GM23248 (cell line): ENCODE data around the gene GAA. TPM values are rescaled to one million over a fixed set of nuclear protein-coding genes. Genes with fewer than 3 reads are reported as not detected.

ENCODE experiments used
- DNase-seq: peaks from one replicate; pipeline ENCODE4 v3.0.0-alpha.2; 2015
- H2AFZ ChIP-seq: fragments of 200-600 bp; sonication (generic); 2 replicates; pipeline ENCODE4 v1.6.1; 2016; ENCODE audit warnings: antibody characterized with exemption
- H3F3A ChIP-seq: fragments of 200-600 bp; sonication (generic); 2 replicates; pipeline ENCODE4 v1.6.1; 2016; ENCODE audit warnings: mild to moderate bottlenecking, antibody characterized with exemption, mixed run types; ENCODE audit not compliant: insufficient read depth
- H3K27ac ChIP-seq: fragments of 200-600 bp; sonication (generic); 2 replicates; pipeline ENCODE4 v1.5.1; 2016; ENCODE audit warnings: mild to moderate bottlenecking
- H3K27me3 ChIP-seq: fragments of 200-600 bp; sonication (generic); replicated peaks from 2 replicates; pipeline ENCODE4 v1.6.1; 2016; ENCODE audit warnings: mild to moderate bottlenecking; ENCODE audit not compliant: insufficient read depth
- H3K36me3 ChIP-seq: fragments of 200-600 bp; sonication (generic); 2 replicates; pipeline ENCODE4 v1.6.1; 2016; ENCODE audit warnings: low read depth, mild to moderate bottlenecking
- H3K4me1 ChIP-seq: fragments of 200-600 bp; sonication (generic); 2 replicates; pipeline ENCODE4 v1.6.1; 2016; ENCODE audit warnings: mild to moderate bottlenecking; ENCODE audit not compliant: insufficient read depth
- H3K4me2 ChIP-seq: fragments of 200-600 bp; sonication (generic); one replicate; pipeline ENCODE4 v1.6.1; 2016; ENCODE audit warnings: mild to moderate bottlenecking; ENCODE audit not compliant: unreplicated experiment
- H3K4me3 ChIP-seq: fragments of 200-600 bp; sonication (generic); 2 replicates; pipeline ENCODE4 v1.5.1; 2016; ENCODE audit warnings: mild to moderate bottlenecking
- H3K79me2 ChIP-seq: fragments of 200-600 bp; sonication (generic); 2 replicates; pipeline ENCODE4 v1.6.1; 2016; ENCODE audit warnings: mild to moderate bottlenecking; ENCODE audit not compliant: insufficient read depth
- H3K9ac ChIP-seq: fragments of 200-600 bp; sonication (generic); 2 replicates; pipeline ENCODE4 v1.6.1; 2016; ENCODE audit warnings: mild to moderate bottlenecking
- H3K9me2 ChIP-seq: fragments of 200-600 bp; sonication (generic); 2 replicates; pipeline ENCODE4 v1.6.1; 2016; ENCODE audit warnings: mixed run types, mild to moderate bottlenecking, moderate library complexity; ENCODE audit not compliant: insufficient read depth
- H3K9me3 ChIP-seq: fragments of 200-600 bp; sonication (generic); one replicate; pipeline ENCODE4 v1.6.1; 2017; ENCODE audit warnings: low read depth
- H4K20me1 ChIP-seq: fragments of 200-600 bp; sonication (generic); 2 replicates; pipeline ENCODE4 v1.6.0; 2016; ENCODE audit not compliant: insufficient read depth
- EZH2 ChIP-seq: fragments of 200-600 bp; sonication (generic); IDR thresholded peaks from 2 replicates; pipeline ENCODE4 v1.6.1; 2018; ENCODE audit warnings: antibody characterized with exemption, mild to moderate bottlenecking; ENCODE audit not compliant: insufficient read depth, poor library complexity, severe bottlenecking
- EZH2phosphoT487 ChIP-seq: fragments of 200-600 bp; sonication (generic); IDR thresholded peaks from 2 replicates; pipeline ENCODE4 v1.6.1; 2018; ENCODE audit warnings: antibody characterized with exemption, moderate library complexity, mild to moderate bottlenecking, low read depth; ENCODE audit not compliant: insufficient read depth
- WGBS, 2 experiments: methylation state at CpG; one replicate each; pipeline ENCODE4 v1.1.6; 2015 to 2017; ENCODE audit warnings: low lambda C conversion rate in 2 of 2, low coverage in 1 of 2; ENCODE audit errors: missing lambda C conversion rate in 2 of 2; 5-methylcytosine and 5-hydroxymethylcytosine counted together
- in situ Hi-C: fragments of 300-500 bp; cut with MboI; formaldehyde crosslinking; loops from 2 replicates; pipeline ENCODE4 v1.15.0; 2020
- polyA plus RNA-seq: library from polyadenylated mRNA; unstranded; fragments of >200 nt; fragmentation: Nextera tagmentation; extraction: Ambion mirVana; gene quantifications from 2 replicates; pipeline ENCODE4 v1.2.1, GENCODE V29; 2016
- total RNA-seq: library from RNA; depleted of rRNA; stranded (reverse); fragments of >200 nt; shearing (Covaris generic); gene quantifications from 2 replicates; pipeline ENCODE4 v1.2.3, GENCODE V29; 2014

Gene GAA
- total and polyA plus RNA-seq, 2 experiments from 2014 or later = 80.2 to 127 TPM

DNA sequence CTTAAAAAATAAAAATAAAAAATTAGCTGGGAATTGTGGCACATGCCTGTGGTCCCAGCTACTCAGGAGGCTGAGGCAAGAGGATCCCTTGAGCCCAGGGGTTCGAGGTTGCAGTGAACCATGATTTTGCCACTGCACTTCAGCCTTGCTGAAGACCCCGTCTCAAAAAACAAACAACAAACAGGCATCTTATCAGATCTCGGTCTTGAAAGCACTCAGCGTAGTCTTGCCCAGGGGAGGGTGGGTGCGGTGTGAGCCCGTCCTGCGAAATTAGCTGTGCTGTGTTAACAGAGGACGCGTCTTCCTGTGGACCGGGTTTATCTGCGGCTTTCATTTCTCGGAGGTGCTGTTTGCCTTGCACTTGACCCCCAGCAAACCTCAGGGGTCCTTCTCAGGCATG is 5.4 kb downstream of the GAA start:
- H3K27ac ChIP-seq = no peak overlapping the region
- in situ Hi-C loops = no loop called here
- H3K4me3 ChIP-seq = no peak overlapping the region
- no peak for TF ChIP-seq EZH2
- TF ChIP-seq EZH2phosphoT487 = no peak
- no peak overlapping the region for H3K9ac ChIP-seq
- no peaks in the 10 kb centered on the region for H3K27me3 ChIP-seq
- H3K9me3 ChIP-seq = no peaks in the 10 kb centered on the region
- H3K36me3 ChIP-seq = no peaks in the 10 kb centered on the region
- no peaks in the 10 kb centered on the region for H3K79me2 ChIP-seq
- no peaks in the 10 kb centered on the region for H3K4me1 ChIP-seq
- DNase-seq = no peak
- H4K20me1 ChIP-seq = no peaks in the 10 kb centered on the region
- WGBS, 2 experiments = 90 to 92% methylated on average over 12 of the region's 12 CpGs
- no peak overlapping the region for H3K4me2 ChIP-seq
- H3K9me2 ChIP-seq = no peaks in the 10 kb centered on the region
- no peaks in the 10 kb centered on the region for H3F3A ChIP-seq
- no peak overlapping the region for H2AFZ ChIP-seq

DNA sequence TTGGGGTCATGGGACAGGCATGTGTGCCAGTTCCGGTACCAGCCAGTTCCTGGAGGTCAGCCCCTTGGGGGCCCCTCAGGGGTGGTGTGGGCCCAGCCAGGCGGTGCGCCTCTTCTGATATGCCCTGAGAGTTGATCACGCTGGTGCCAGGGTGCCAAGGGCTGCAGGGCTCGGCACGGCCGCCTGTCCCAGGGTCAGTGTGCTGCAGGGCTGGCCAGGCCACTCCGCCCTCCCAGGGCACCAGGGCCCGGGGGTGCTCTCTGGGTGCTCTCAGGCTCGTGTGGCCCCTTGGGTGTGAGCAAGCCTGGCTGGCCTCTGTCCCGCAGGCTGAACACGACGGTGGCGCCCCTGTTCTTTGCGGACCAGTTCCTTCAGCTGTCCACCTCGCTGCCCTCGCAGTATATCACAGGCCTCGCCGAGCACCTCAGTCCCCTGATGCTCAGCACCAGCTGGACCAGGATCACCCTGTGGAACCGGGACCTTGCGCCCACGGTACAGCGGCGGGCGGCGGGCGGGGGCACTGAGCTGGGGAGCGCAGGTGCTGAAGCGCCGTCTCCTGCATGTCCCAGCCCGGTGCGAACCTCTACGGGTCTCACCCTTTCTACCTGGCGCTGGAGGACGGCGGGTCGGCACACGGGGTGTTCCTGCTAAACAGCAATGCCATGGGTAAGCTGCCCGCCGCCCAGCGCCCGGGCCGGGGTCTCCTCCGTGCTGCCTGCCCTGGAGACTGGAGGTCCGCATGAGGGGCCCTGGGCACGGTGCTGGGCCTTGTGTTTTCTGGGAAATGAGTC is 6.0 kb downstream of the GAA start:
- Histone ChIP-seq H3K4me3 (no peak overlapping the region), H3K79me2 (no peaks in the 10 kb centered on the region)
- DNase-seq = no peak

DNA sequence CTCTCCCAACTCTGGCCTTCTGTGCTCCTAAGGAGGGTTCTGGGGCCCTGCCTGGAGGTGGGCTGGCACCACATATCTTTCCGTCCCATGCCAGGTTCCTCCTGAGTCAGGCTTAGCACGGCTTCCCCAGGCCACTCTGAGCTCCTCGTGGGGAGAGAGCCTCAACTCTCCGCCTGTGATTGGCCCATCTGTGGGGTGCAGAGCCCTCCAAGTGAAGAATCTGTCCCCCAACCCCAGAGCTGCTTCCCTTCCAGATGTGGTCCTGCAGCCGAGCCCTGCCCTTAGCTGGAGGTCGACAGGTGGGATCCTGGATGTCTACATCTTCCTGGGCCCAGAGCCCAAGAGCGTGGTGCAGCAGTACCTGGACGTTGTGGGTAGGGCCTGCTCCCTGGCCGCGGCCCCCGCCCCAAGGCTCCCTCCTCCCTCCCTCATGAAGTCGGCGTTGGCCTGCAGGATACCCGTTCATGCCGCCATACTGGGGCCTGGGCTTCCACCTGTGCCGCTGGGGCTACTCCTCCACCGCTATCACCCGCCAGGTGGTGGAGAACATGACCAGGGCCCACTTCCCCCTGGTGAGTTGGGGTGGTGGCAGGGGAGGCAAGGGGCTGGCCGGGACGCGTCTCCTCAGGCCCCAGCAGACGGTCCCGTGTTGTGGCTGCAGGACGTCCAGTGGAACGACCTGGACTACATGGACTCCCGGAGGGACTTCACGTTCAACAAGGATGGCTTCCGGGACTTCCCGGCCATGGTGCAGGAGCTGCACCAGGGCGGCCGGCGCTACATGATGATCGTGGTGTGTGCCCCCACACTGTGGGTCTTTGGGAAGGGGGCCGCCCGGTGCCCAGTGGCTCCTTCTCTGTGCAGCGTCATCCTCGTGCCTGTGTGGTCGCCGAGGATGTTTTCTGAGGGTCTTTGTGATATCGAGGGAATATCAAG is 6.9 kb downstream of the GAA start:
- no peak overlapping the region for H3K27ac ChIP-seq
- H3K4me3 ChIP-seq = no peak overlapping the region
- no peak for DNase-seq
- 93 to 94% methylated on average over 34 to 40 of the region's 40 CpGs for WGBS, 2 experiments
- no peaks in the 10 kb centered on the region for H3K79me2 ChIP-seq
- no peaks in the 10 kb centered on the region for H3K9me3 ChIP-seq
- no peaks in the 10 kb centered on the region for H4K20me1 ChIP-seq
- H3K27me3 ChIP-seq = no peaks in the 10 kb centered on the region
- H2AFZ ChIP-seq = no peak overlapping the region
- H3K36me3 ChIP-seq = no peaks in the 10 kb centered on the region
- H3K9me2 ChIP-seq = no peaks in the 10 kb centered on the region
- no peak overlapping the region for H3K9ac ChIP-seq
- in situ Hi-C loops = no loop called here
- H3F3A ChIP-seq = no peaks in the 10 kb centered on the region
- no peaks in the 10 kb centered on the region for H3K4me1 ChIP-seq
- H3K4me2 ChIP-seq = no peak overlapping the region
- TF ChIP-seq EZH2phosphoT487 (no peak), EZH2 (no peak)

More for the DNA sequence above, 6.0 kb downstream of the GAA start:
- H3K4me2 ChIP-seq = no peak overlapping the region
- in situ Hi-C loops = no loop called here
- TF ChIP-seq EZH2phosphoT487 (no peak), EZH2 (no peak)
- H3K9ac ChIP-seq = no peak overlapping the region
- no peaks in the 10 kb centered on the region for H3F3A ChIP-seq
- no peaks in the 10 kb centered on the region for H3K9me2 ChIP-seq
- no peaks in the 10 kb centered on the region for H3K9me3 ChIP-seq
- no peak overlapping the region for H3K27ac ChIP-seq
- no peaks in the 10 kb centered on the region for H3K27me3 ChIP-seq
- no peaks in the 10 kb centered on the region for H3K36me3 ChIP-seq
- H3K4me1 ChIP-seq = no peaks in the 10 kb centered on the region
- H2AFZ ChIP-seq = no peak overlapping the region
- H4K20me1 ChIP-seq = no peaks in the 10 kb centered on the region
- WGBS, 2 experiments = 88 to 94% methylated on average over 46 of the region's 46 CpGs

DNA sequence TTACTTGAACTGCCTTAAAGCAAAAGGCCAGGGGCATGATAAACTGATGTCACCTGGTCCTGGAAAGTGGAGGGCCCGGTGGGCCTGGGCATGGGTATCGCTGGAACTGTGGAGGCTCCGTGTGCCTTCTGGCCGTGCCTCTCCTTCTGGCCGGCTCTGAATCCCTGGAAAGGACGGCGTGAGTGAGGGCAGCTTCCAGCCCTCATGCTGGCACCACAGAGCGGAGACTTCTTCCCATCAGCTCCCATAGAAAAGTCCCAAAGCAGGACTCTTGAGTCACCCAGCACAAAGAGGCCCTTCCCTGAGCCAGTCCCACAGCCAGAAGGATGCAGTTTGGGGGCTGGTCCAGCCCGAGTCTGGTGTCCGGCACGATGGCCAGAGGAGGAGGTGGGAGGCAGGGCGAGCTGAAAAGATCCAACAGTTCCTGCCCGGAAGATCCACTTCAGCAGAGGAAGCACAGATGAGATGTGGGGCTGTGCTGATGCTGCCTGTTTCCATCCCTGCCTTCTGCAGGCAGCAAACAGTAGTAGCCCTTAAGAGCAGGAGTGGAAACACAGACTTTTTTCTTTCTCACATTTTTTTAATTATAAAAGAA is 7.8 kb downstream of the GAA start:
- H3K9me3 ChIP-seq = no peaks in the 10 kb centered on the region
- no peak overlapping the region for H2AFZ ChIP-seq
- no peaks in the 10 kb centered on the region for H3K36me3 ChIP-seq
- H3K79me2 ChIP-seq = no peaks in the 10 kb centered on the region
- no peaks in the 10 kb centered on the region for H4K20me1 ChIP-seq
- in situ Hi-C loops = no loop called here
- H3K4me1 ChIP-seq = no peaks in the 10 kb centered on the region
- DNase-seq = no peak
- TF ChIP-seq EZH2phosphoT487 = no peak
- no peak for TF ChIP-seq EZH2
- no peak overlapping the region for H3K4me3 ChIP-seq
- H3K27ac ChIP-seq = no peak overlapping the region
- WGBS, 2 experiments = 92 to 93% methylated on average over 12 to 13 of the region's 13 CpGs
- no peaks in the 10 kb centered on the region for H3K9me2 ChIP-seq
- H3K27me3 ChIP-seq = no peaks in the 10 kb centered on the region
- H3F3A ChIP-seq = no peaks in the 10 kb centered on the region
- no peak overlapping the region for H3K9ac ChIP-seq
- no peak overlapping the region for H3K4me2 ChIP-seq
